Breast epithelium (tissue), 4 donors: ENCODE data around the gene AMOT. TPM values are rescaled to one million over a fixed set of nuclear protein-coding genes. Genes with fewer than 3 reads are reported as not detected.

Source experiments
- DNase-seq, 2 donors: peaks; one replicate each; pipeline ENCODE4 v3.0.0-alpha.2; 2019; ENCODE audit warnings: low spot score in 2 of 2
- H3K27ac ChIP-seq, 2 donors: fragments of 200-600 bp; sonication (generic) in 1 of 2; one replicate each; pipeline ENCODE4 v1.5.1; 2016 to 2019; ENCODE audit warnings: mild to moderate bottlenecking in 1 of 2
- H3K27me3 ChIP-seq, 2 donors: fragments of 200-600 bp; sonication (generic) in 1 of 2; one replicate each; pipeline versions ENCODE4 v1.5.1 to v1.6.0; 2017 to 2019; ENCODE audit warnings: control low read depth in 1 of 2, mild to moderate bottlenecking in 1 of 2
- H3K36me3 ChIP-seq: fragments of 200-600 bp; one replicate; pipeline ENCODE4 v1.5.1; 2019
- H3K4me1 ChIP-seq, 2 donors: fragments of 200-600 bp; sonication (generic); one replicate each; pipeline ENCODE4 v1.5.1; 2016 to 2019; ENCODE audit warnings: control low read depth in 1 of 2
- H3K4me3 ChIP-seq, 3 donors: fragments of 200-600 bp; sonication (generic); 1 replicate in 2 of 3; 2 replicates in 1 of 3; pipeline ENCODE4 v1.5.1; 2016 to 2019; ENCODE audit warnings: mild to moderate bottlenecking in 3 of 3, moderate library complexity in 2 of 3
- H3K9me3 ChIP-seq, 2 donors: fragments of 200-600 bp; sonication (generic) in 1 of 2; one replicate each; pipeline ENCODE4 v1.5.1; 2016 to 2019; ENCODE audit warnings: control low read depth in 1 of 2
- POLR2A ChIP-seq: fragments of 450-650 bp; IDR thresholded peaks from one replicate; pipeline ENCODE4 v1.6.1; 2016; ENCODE audit warnings: antibody characterized with exemption, mild to moderate bottlenecking, moderate library complexity
- POLR2AphosphoS5 ChIP-seq, 3 donors: sonication (generic); formaldehyde crosslinking; IDR thresholded peaks; one replicate each; pipeline ENCODE4 v1.6.1; 2017; ENCODE audit warnings: antibody characterized with exemption in 3 of 3
- intact Hi-C: fragments of 100-400 bp; cut with DNase I; formaldehyde crosslinking; loops from one replicate; pipeline ENCODE4 v1.15.1; 2023; ENCODE audit warnings: low total_unique reads
- total RNA-seq, 3 donors: library from RNA; depleted of rRNA; stranded (reverse); fragments of >200 nt; gene quantifications; one replicate each; pipeline ENCODE4 v1.1.0, GENCODE V29; 2016
- TF ChIP-seq, protein P1 (sequence below), 3 donors: fragments of 450-650 bp; IDR thresholded peaks; one replicate each; pipeline ENCODE4 v1.5.1; 2016 to 2017; ENCODE audit warnings: antibody characterized with exemption in 3 of 3, mild to moderate bottlenecking in 3 of 3, moderate library complexity in 3 of 3

Gene AMOT
- total RNA-seq, 3 donors from 2014 or later = 14.1 to 39.2 (median 23.0) TPM

DNA sequence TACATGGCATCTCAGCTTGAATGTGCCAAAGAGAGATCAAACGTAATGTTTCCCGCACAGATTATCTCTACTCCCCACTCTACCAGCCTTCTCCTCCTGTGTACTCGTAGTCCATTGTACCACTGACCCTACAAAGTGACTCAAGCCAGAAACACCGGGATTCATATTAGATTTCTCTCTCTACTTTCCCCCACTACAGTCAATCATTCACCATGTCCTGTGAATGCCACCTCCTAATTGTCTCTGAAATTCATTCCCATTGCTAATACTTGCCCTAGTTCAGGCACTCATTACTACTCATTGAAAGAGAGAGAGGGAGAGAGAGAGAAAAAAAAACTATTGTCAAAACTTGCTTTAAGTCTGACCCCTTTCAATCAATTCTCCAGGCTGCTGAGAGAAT, 82.7 kb downstream of the AMOT start:
- no peak overlapping the region for H3K4me3 ChIP-seq
- intact Hi-C loops = no loop called here
- H3K36me3 ChIP-seq = no peaks in the 10 kb centered on the region
- no peaks in the 10 kb centered on the region for H3K9me3 ChIP-seq
- peaks cover 0 to 31% of the 10 kb centered on the region in 2 donors for H3K27me3 ChIP-seq
- TF ChIP-seq, protein P1, sequence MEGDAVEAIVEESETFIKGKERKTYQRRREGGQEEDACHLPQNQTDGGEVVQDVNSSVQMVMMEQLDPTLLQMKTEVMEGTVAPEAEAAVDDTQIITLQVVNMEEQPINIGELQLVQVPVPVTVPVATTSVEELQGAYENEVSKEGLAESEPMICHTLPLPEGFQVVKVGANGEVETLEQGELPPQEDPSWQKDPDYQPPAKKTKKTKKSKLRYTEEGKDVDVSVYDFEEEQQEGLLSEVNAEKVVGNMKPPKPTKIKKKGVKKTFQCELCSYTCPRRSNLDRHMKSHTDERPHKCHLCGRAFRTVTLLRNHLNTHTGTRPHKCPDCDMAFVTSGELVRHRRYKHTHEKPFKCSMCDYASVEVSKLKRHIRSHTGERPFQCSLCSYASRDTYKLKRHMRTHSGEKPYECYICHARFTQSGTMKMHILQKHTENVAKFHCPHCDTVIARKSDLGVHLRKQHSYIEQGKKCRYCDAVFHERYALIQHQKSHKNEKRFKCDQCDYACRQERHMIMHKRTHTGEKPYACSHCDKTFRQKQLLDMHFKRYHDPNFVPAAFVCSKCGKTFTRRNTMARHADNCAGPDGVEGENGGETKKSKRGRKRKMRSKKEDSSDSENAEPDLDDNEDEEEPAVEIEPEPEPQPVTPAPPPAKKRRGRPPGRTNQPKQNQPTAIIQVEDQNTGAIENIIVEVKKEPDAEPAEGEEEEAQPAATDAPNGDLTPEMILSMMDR (IDR thresholded peaks at IDR 0.05) = no peak
- no peak for TF ChIP-seq POLR2AphosphoS5 (IDR thresholded peaks at IDR 0.05)
- no peak for TF ChIP-seq POLR2A
- no peaks in the 10 kb centered on the region for H3K4me1 ChIP-seq
- no peak overlapping the region for H3K27ac ChIP-seq
- DNase-seq = no peak

DNA sequence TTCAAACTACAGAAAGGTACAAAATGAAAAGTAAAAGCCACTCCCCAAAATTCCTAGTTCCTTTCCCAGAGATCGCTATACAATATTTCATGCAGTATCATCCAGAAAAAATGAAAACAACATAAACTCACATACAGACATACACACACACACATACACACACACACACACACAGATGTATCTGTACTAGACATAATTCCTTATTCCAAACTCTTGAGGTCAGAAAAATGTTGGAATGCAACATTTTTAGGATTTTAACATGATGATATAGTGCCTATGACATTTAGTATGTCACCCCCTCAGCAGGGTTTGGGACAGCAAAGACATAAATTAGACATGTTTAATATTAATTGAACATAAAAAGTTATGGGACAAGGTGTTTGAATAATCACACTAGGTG, 87.5 kb downstream of the AMOT start:
- TF ChIP-seq POLR2AphosphoS5 (IDR thresholded peaks at IDR 0.05) (no peak), POLR2A (no peak)
- TF ChIP-seq, protein P1 (IDR thresholded peaks at IDR 0.05) = no peak
- no peak overlapping the region for H3K27ac ChIP-seq
- no peaks in the 10 kb centered on the region for H3K36me3 ChIP-seq
- intact Hi-C loops = no loop called here
- peaks cover 0 to 18% of the 10 kb centered on the region in 2 donors for H3K27me3 ChIP-seq
- no peaks in the 10 kb centered on the region for H3K9me3 ChIP-seq
- H3K4me1 ChIP-seq = no peaks in the 10 kb centered on the region
- no peak overlapping the region for H3K4me3 ChIP-seq
- no peak for DNase-seq

DNA sequence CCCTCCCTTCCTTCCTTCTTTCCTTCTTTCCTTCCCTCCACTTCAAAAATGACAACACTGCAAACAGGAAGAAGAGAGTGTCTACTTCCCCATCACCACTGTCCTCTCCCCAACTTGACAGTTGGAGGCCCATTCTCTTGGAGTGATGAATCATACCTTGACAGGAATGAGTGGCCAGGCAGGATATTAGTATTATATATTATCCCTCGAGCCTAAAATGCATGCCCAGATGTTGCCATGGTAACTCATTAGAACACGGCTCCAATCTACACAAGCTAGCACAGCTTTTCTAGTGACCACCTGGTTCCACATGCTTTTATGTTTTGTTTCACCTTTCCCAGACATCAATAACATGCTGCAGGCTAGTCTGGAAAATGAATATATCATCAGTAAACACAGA, 89.6 kb downstream of the AMOT start:
- Histone ChIP-seq H3K27ac (no peak overlapping the region), H3K36me3 (no peaks in the 10 kb centered on the region), H3K4me3 (no peak overlapping the region), H3K4me1 (no peaks in the 10 kb centered on the region), H3K9me3 (no peaks in the 10 kb centered on the region), H3K27me3 (peaks cover 0 to 22% of the 10 kb centered on the region in 2 donors)
- no peak for DNase-seq
- TF ChIP-seq POLR2A = no peak
- TF ChIP-seq POLR2AphosphoS5 (IDR thresholded peaks at IDR 0.05) = no peak
- TF ChIP-seq, protein P1 (IDR thresholded peaks at IDR 0.05) = no peak
- intact Hi-C loops = no loop called here

DNA sequence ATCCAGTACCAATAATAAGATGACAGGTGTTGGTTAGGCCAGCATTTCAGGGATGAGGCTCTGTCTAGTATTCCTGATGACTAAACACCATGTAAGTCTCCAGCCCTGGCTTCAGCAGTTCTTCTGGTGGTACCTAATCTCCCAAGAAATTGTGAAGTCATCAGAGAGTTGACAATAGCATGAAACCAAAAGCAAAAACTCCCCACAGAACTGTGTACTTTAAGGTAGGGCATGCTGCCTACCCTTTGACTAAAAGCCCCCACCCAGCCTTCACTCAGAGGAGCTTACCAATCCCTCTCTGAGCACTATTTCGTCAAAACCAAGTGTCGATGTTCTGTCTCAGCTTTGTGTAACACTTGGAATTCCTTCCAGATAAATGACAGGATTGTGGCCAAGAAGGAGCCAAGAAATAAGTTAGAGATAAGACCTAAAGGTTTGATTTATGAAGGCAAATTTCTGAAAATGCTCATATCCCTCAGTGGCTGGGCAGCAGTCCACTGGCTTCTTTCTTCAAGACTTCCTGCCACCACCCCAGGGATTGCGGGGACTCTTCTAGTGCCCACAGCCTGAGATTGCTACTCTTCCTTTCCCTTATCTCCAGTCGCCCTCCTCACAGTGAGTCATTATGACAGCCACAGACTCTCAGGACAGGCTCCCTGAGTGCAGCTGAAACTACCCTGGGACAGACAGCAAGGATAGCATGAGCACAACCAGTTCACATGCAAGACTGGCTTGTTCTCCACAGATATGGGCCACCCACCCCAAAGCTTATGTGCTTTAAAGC, 93.6 kb downstream of the AMOT start:
- DNase-seq = no peak
- peaks cover 0 to 39% of the 10 kb centered on the region in 2 donors for H3K27me3 ChIP-seq
- H3K36me3 ChIP-seq = no peaks in the 10 kb centered on the region
- H3K9me3 ChIP-seq = no peaks in the 10 kb centered on the region
- no peaks in the 10 kb centered on the region for H3K4me1 ChIP-seq
- intact Hi-C loops = no loop called here
- no peak overlapping the region for H3K4me3 ChIP-seq
- H3K27ac ChIP-seq = no peak overlapping the region
- TF ChIP-seq POLR2AphosphoS5 (IDR thresholded peaks at IDR 0.05) (no peak), POLR2A (no peak)
- TF ChIP-seq, protein P1 (IDR thresholded peaks at IDR 0.05) = no peak

DNA sequence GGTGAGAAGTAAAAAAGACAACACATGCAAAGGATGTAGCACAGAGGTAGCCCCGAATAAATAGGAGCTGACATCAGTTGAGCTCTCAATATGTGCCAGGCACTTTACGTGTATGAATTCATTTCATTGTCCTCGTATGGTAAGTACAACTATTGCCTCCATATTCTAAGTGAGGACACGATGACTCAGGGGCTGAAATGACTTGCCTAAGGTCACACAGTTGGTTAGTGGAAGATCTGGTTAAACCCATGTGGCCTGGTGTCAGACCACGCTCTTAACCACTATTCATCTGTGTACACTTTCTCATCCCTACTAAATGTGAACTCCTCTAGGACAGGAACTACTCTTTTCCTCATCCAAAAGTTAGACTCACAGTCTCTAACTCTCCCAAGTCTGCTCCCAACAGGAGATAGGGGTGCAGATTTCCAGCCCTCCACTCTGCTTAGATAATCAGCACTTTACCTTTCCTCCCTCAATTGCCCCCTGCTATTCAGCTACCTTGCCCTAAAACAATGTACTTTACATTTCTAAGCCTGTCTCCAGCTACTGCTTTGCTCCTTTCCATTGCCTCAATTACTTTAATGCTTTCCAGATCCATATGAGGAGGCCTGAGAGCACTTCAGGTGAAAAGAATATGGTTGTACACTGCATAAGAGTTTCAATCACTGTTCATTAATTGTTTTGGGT, 102.1 kb downstream of the AMOT start:
- no peaks in the 10 kb centered on the region for H3K4me1 ChIP-seq
- H3K27ac ChIP-seq = no peak overlapping the region
- peaks cover 0 to 39% of the 10 kb centered on the region in 2 donors for H3K27me3 ChIP-seq
- H3K9me3 ChIP-seq = no peaks in the 10 kb centered on the region
- intact Hi-C loops = no loop called here
- no peak for DNase-seq
- no peak for TF ChIP-seq POLR2A
- TF ChIP-seq, protein P1 (IDR thresholded peaks at IDR 0.05) = no peak
- TF ChIP-seq POLR2AphosphoS5 (IDR thresholded peaks at IDR 0.05) = no peak
- H3K4me3 ChIP-seq = no peak overlapping the region
- no peaks in the 10 kb centered on the region for H3K36me3 ChIP-seq
